OCI-LY3 (cell line): Measurements from ENCODE around the gene SPEN.

ENCODE experiments used
- EZH2phosphoT487 ChIP-seq: fragments of 200-600 bp; shearing (Covaris generic); IDR thresholded peaks from 2 replicates; pipeline ENCODE4 v1.6.1; 2018; ENCODE audit warnings: antibody characterized with exemption, mixed run types, low read depth
- TF ChIP-seq, protein P1 (sequence below): fragments of 200-600, 300-600 bp; sonication (generic); IDR thresholded peaks from 2 replicates; pipeline ENCODE4 v1.5.1; 2014; ENCODE audit warnings: antibody characterized with exemption, low read length, low read depth

DNA sequence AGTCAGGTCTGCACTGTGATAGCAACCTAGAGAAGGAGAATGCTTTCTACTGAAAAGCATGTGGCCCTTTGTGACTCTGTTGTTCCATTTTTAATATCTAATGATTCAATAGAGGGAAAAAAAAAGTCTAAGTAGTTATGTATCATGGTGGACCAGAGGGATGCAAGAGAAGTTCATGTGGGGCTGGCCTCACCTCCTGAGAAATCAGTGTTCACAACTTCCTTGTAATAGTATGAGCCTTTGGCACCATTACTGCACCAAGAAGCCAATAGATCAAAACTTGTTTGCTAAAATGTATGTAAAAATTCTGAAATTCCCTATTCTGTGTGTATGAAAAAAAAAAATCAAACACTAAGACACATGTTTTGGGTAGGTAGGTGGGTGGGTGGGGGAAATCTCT, 123.4 kb downstream of the SPEN start:
- TF ChIP-seq, protein P1, sequence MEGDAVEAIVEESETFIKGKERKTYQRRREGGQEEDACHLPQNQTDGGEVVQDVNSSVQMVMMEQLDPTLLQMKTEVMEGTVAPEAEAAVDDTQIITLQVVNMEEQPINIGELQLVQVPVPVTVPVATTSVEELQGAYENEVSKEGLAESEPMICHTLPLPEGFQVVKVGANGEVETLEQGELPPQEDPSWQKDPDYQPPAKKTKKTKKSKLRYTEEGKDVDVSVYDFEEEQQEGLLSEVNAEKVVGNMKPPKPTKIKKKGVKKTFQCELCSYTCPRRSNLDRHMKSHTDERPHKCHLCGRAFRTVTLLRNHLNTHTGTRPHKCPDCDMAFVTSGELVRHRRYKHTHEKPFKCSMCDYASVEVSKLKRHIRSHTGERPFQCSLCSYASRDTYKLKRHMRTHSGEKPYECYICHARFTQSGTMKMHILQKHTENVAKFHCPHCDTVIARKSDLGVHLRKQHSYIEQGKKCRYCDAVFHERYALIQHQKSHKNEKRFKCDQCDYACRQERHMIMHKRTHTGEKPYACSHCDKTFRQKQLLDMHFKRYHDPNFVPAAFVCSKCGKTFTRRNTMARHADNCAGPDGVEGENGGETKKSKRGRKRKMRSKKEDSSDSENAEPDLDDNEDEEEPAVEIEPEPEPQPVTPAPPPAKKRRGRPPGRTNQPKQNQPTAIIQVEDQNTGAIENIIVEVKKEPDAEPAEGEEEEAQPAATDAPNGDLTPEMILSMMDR = no peak
- TF ChIP-seq EZH2phosphoT487 = no peak
